Progenitor cell of endocrine pancreas (in vitro differentiated cells): ENCODE measurements around the gene GRPEL2. TPM values are rescaled to one million over a fixed set of nuclear protein-coding genes. Genes with fewer than 3 reads are reported as not detected.

ENCODE experiments used
- DNase-seq: peaks from one replicate; pipeline ENCODE4 v3.0.0; 2021; ENCODE audit warnings: low spot score; ENCODE audit not compliant: unreplicated experiment
- H3K27ac Mint-ChIP-seq: 2 replicates; pipeline ENCODE4 v1.8.0; 2021; ENCODE audit warnings: mild to moderate bottlenecking, moderate library complexity, mixed read lengths
- H3K27me3 Mint-ChIP-seq: 2 replicates; pipeline ENCODE4 v1.8.0; 2021; ENCODE audit warnings: mixed read lengths
- H3K36me3 Mint-ChIP-seq: 2 replicates; pipeline ENCODE4 v1.8.0; 2022; ENCODE audit warnings: mixed read lengths; ENCODE audit not compliant: insufficient read depth
- H3K4me1 Mint-ChIP-seq: 2 replicates; pipeline ENCODE4 v1.8.0; 2021; ENCODE audit warnings: low read depth, mixed read lengths
- H3K4me3 Mint-ChIP-seq: 2 replicates; pipeline ENCODE4 v1.8.0; 2021; ENCODE audit warnings: low read depth, mild to moderate bottlenecking, moderate library complexity, mixed read lengths
- H3K9me3 Mint-ChIP-seq: 2 replicates; pipeline ENCODE4 v1.8.0; 2021; ENCODE audit warnings: low read depth, mixed read lengths
- CTCF ChIP-seq: fragments of 200-600 bp; sonication (generic); IDR thresholded peaks from one replicate; pipeline ENCODE4 v1.5.0; 2021; ENCODE audit warnings: antibody characterized with exemption, mild to moderate bottlenecking; ENCODE audit not compliant: unreplicated experiment
- total RNA-seq: library from RNA; stranded (reverse); gene quantifications from 2 replicates; pipeline ENCODE4 v1.2.1, GENCODE V29; 2021

Gene GRPEL2
- total RNA-seq, 1 donor from 2014 or later, result 17.6 TPM

GRCh38 chr5:149372076-149372795, 26.9 kb downstream of the GRPEL2 start:
- Mint-ChIP-seq H3K27me3 (no peaks in the 10 kb centered on the region), H3K4me1 (peaks cover 2% of the 10 kb centered on the region), H3K36me3 (no peaks in the 10 kb centered on the region), H3K9me3 (no peaks in the 10 kb centered on the region), H3K4me3 (no peak overlapping the region), H3K27ac (no peak overlapping the region)
- TF ChIP-seq CTCF, result no peak
- DNase-seq, result no peak

GRCh38 chr5:149372932-149373331, 27.6 kb downstream of the GRPEL2 start:
- no peaks in the 10 kb centered on the region for H3K4me1 Mint-ChIP-seq
- no peak for DNase-seq
- H3K36me3 Mint-ChIP-seq, result no peaks in the 10 kb centered on the region
- no peak for TF ChIP-seq CTCF
- H3K9me3 Mint-ChIP-seq, result no peaks in the 10 kb centered on the region
- H3K4me3 Mint-ChIP-seq, result no peak overlapping the region
- no peaks in the 10 kb centered on the region for H3K27me3 Mint-ChIP-seq
- H3K27ac Mint-ChIP-seq, result no peak overlapping the region

GRCh38 chr5:149374303-149374702, 29.0 kb downstream of the GRPEL2 start:
- no peak overlapping the region for H3K4me3 Mint-ChIP-seq
- no peaks in the 10 kb centered on the region for H3K9me3 Mint-ChIP-seq
- no peaks in the 10 kb centered on the region for H3K36me3 Mint-ChIP-seq
- no peak overlapping the region for H3K27ac Mint-ChIP-seq
- H3K27me3 Mint-ChIP-seq, result no peaks in the 10 kb centered on the region
- no peak for DNase-seq
- H3K4me1 Mint-ChIP-seq, result no peaks in the 10 kb centered on the region
- no peak for TF ChIP-seq CTCF

GRCh38 chr5:149374801-149375200, 29.5 kb downstream of the GRPEL2 start:
- Mint-ChIP-seq H3K27me3 (no peaks in the 10 kb centered on the region), H3K4me1 (no peaks in the 10 kb centered on the region), H3K4me3 (no peak overlapping the region), H3K36me3 (no peaks in the 10 kb centered on the region), H3K27ac (no peak overlapping the region), H3K9me3 (no peaks in the 10 kb centered on the region)
- DNase-seq, result no peak
- no peak for TF ChIP-seq CTCF

GRCh38 chr5:149375434-149375833, 30.1 kb downstream of the GRPEL2 start:
- DNase-seq, result no peak
- Mint-ChIP-seq H3K27me3 (no peaks in the 10 kb centered on the region), H3K4me3 (no peak overlapping the region), H3K27ac (no peak overlapping the region), H3K4me1 (no peaks in the 10 kb centered on the region), H3K9me3 (no peaks in the 10 kb centered on the region), H3K36me3 (no peaks in the 10 kb centered on the region)
- TF ChIP-seq CTCF, result no peak
